GM19455 (cell line): ENCODE results near the gene LSP1.

Experiments
- ATAC-seq: cut with Tn5 transposase; IDR thresholded peaks from one replicate; pipeline ENCODE4 v1.9.1; 2021; ENCODE audit not compliant: unreplicated experiment

The LSP1 gene

GRCh38 chr11:1888347-1888753 is 35.5 kb downstream of the LSP1 start:
- ATAC-seq = no peak

- ATAC-seq = no peak
These were observed 35.9 kb downstream of the LSP1 start for GRCh38 chr11:1888811-1889210.

- ATAC-seq = no peak
These were observed 36.5 kb downstream of the LSP1 start for GRCh38 chr11:1889224-1889930.

GRCh38 chr11:1889941-1890855 is 37.3 kb downstream of the LSP1 start:
- ATAC-seq = no peak

GRCh38 chr11:1890856-1891830 is 38.3 kb downstream of the LSP1 start:
- no peak for ATAC-seq

- ATAC-seq = no peak
These were observed 38.9 kb downstream of the LSP1 start, which contains the start of gene PRR33 for GRCh38 chr11:1891831-1892115. TSS of gene PRR33 (minus strand) at chr11:1891895. CDS start at chr11:1890584, 1,311 bp downstream.

GRCh38 chr11:1892116-1892515 is 39.2 kb downstream of the LSP1 start:
- ATAC-seq = no peak

- no peak for ATAC-seq
These were observed 39.7 kb downstream of the LSP1 start for GRCh38 chr11:1892558-1892957.

- ATAC-seq = no peak
These were observed 40.9 kb downstream of the LSP1 start for GRCh38 chr11:1893581-1894359.

GRCh38 chr11:1894759-1895158 is 41.9 kb downstream of the LSP1 start:
- ATAC-seq = no peak

- no peak for ATAC-seq
These were observed 43.6 kb downstream of the LSP1 start for GRCh38 chr11:1896468-1896867.

GRCh38 chr11:1896923-1897322 is 44.0 kb downstream of the LSP1 start:
- ATAC-seq = no peak

- no peak for ATAC-seq
These were observed 46.2 kb downstream of the LSP1 start for GRCh38 chr11:1899090-1899489.

GRCh38 chr11:1899686-1900085 is 46.8 kb downstream of the LSP1 start:
- no peak for ATAC-seq

- no peak for ATAC-seq
These were observed 53.3 kb downstream of the LSP1 start for GRCh38 chr11:1906181-1906580.

- no peak for ATAC-seq
These were observed 53.9 kb downstream of the LSP1 start for GRCh38 chr11:1906611-1907423.

GRCh38 chr11:1908618-1909017 is 55.7 kb downstream of the LSP1 start:
- ATAC-seq = no peak

GRCh38 chr11:1909524-1909923 is 56.6 kb downstream of the LSP1 start:
- no peak for ATAC-seq

GRCh38 chr11:1912289-1912878 is 59.5 kb downstream of the LSP1 start:
- no peak for ATAC-seq
